Bone marrow (tissue), 2 donors: ENCODE data around the gene CDC27.
"Not testable (repeated sequence)": the region's sequence is repeated elsewhere in the genome, so short reads cannot be mapped to it uniquely, and the experiment has no call there.

Experiments
- DNase-seq, 2 donors: peaks; one replicate each; lab custom pipeline; 2025; lab: John Stamatoyannopoulos, UW

The CDC27 gene

DNA sequence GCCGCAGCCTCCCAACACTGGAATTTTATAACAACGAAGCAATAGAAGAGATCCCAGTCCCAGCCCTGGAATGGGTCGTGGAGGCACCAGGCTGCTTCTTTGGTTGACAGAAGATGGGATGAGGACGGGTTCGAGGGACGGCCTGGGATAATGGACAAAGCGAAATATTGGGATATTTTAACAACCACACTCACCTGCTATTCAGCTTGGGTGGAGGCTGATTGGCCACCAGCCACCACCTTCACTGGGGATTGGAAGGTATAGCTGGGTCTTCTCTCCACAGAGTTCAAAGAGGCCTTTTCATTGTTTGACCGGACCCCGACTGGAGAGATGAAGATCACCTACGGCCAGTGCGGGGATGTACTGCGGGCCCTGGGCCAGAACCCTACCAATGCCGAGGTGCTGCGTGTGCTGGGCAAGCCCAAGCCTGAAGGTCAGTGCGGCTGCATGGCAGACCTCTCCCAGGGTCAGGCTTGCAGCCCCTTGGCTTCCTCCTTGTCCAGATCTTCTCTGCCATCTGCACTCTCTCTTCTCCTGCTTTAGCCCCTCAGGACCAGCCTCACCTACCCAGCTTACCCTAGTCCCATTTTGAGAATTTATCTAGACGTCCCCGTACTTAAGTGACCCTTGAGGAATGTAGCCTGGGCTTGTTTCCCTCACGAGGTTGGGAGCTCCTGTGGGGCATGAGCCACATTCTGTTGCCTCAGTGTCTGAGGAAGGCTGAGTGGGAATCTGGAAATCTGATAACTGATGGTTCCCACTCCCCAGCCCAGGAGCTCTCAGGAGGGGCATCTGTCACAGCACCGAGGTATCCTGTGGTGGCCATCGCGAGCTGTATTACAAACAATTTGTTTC is 30.8 kb upstream of the CDC27 start:
- no peak for DNase-seq

DNA sequence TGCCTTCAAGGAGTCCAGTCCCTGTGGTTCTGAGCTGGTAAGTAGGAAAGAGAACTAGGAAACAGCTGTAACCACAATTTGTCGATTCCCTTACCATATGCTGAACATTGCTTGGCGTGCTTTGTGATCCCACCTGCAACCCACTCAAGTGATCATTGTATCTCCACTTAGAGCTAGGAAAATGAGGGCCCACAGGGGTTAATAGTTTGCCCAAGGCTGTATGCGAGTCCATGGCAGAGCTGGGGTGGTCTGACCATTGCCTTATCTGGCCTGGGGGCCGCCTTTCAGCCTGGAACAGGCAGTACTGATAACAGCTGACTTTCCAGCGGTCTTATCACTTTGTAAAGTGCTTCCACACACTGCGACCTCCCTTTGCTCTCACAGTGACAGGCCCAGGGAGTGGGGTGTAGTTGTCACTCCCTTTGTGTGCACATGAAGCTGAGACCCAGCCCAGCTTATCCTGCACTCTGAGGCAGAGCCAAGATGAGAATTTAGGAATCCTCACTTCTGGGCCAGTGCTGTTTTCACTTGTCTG is 29.9 kb upstream of the CDC27 start:
- DNase-seq = peak in 1 of 2 donors; percentile 14

DNA sequence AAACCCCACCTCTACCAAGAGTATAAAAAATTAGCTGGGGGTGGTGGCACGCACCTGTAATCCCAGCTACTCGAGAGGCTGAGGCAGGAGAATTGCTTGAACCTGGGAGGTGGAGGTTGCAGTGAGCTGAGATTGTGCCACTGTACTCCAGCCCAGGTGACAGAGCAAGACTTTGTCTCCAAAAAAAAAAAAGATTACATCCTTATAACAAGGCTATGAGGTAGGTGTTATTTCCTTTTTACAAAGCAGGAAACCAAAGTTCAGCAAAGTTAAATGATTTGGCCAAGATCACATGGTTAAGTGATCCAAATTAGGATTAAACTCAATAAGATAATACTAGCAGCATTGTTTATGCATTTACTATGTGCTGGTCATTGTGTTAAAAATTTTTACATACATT is 28.2 kb upstream of the CDC27 start:
- not testable (repeated sequence) for DNase-seq

DNA sequence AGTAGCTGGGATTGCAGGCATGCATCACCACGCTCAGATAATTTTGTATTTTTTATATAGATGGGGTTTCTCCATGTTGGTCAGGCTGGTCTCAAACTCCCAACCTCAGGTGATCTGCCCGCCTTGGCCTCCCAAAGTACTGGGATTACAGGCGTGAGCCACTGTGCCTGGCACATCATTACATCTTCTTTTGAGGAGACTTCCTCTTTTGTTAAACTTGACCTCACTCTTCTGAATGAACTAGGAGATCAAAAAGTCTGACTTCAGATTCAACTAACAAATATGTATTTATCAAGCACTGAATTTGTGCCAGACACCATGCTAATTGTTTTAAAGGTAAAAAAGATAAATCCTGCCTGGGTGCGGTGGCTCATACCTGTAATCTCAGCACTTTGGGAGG is 27.7 kb upstream of the CDC27 start:
- DNase-seq = not testable (repeated sequence)

DNA sequence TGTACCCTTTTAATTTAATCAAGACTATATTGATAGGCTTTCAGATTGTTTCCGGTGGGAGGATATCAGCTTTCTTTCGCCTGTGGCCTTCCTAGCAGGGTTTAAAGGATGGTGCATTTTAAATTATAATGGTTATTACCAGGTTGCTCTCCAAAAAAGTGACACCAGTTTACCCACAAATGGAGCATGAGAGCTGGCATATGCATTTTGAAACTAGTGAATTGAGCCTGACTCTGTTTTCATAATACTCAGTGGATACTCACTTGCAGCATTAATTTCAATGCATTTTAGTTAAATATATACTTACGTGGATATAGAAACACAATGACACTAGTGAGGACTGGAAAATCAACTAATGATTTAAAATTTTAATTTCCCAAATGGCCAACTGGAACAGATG is 25.8 kb upstream of the CDC27 start:
- DNase-seq = no peak

DNA sequence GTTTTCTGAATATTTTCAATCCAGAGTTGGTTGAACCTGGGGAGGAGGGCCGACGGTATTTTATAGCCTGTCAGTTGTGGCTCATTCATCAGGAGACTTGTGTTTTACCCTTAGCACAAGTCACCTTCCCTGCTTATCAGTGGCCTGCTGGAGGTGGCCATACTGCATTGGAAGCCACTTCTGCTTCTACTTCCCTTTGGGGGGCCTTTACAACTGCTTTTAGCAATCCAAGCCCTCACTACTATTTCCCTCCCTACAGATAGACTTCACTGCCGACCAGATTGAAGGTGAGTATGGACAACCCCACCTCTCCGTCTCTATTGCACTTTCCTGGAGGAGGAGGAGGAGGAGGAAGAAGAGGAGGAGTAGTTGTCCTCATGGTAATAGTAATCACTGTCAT is 24.4 kb upstream of the CDC27 start:
- no peak for DNase-seq

DNA sequence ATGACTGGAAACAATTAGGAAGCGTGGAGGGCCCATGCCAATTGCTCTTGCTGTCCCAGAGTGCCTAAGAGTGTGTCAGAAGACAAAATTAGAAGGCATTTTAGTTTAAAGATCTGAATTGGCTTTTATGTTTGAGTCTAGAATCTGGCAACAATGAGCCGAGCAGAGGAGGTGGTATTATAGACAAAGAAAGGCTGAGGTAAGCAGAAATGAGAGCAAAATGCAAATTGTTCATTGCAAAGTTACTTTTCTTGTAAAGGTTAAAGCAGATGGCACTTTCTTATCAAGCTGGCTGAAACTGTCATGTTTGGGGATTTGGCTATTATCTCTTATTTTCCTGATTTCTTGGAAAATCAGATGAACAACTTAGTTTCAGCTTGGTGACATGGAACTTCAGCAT is 23.4 kb upstream of the CDC27 start:
- no peak for DNase-seq

DNA sequence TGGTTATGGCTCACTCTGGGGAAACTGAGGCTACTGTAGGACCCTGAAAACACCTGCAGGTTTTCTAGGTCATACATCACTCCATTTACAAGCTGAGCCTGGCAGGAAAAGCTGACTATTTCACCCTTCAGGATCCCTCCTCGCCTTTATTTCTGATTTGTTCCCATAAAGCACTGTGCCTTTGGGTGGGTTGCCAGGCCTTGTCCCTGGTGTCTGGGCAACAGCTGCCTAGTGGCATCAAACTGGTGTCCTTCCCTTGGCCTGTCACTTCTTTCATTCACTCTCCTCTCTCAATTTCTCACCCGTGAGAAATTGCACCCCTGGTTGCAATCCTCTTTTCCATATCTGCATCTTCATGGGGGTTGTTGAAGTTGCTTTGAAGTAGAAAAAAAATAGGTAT is 21.7 kb upstream of the CDC27 start:
- no peak for DNase-seq

DNA sequence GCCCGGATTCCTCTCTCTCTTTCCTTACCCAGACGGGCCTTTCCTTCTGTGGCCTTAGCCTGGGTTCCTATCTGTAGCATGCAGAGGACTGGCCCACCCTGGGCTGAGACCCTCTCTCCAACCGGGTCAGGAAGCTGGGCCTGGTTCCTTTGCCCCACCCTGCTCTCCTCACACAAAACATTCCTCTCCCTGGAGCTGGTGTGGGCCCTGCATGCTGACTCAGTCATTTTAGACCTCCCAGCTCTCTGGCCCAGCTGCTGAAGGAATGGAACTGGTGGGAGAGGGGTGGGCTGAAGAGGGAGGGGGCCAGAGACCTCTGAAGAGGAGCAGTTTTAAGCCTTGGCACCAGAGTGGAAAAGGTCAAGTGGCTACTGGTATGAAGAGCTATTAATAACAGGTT is 21.0 kb upstream of the CDC27 start:
- DNase-seq = no peak

DNA sequence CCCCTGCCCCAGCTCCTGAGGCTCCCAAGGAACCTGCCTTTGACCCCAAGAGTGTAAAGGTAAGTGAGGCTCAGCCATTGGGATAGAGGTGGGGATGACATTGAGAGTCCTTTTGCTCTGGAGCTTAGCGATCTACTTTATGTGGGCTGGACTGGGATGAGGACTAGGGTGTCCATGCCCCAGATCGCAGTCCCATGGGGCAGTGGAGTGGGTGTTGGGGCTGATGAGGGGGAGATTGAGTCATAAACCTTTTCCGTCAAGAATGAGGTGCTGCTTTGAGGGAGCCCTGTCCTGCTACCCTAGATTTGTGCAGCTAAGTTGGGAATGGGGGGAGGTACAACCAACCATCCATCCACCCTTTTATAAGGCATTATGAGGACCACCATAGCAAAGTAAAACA is 20.4 kb upstream of the CDC27 start:
- no peak for DNase-seq

DNA sequence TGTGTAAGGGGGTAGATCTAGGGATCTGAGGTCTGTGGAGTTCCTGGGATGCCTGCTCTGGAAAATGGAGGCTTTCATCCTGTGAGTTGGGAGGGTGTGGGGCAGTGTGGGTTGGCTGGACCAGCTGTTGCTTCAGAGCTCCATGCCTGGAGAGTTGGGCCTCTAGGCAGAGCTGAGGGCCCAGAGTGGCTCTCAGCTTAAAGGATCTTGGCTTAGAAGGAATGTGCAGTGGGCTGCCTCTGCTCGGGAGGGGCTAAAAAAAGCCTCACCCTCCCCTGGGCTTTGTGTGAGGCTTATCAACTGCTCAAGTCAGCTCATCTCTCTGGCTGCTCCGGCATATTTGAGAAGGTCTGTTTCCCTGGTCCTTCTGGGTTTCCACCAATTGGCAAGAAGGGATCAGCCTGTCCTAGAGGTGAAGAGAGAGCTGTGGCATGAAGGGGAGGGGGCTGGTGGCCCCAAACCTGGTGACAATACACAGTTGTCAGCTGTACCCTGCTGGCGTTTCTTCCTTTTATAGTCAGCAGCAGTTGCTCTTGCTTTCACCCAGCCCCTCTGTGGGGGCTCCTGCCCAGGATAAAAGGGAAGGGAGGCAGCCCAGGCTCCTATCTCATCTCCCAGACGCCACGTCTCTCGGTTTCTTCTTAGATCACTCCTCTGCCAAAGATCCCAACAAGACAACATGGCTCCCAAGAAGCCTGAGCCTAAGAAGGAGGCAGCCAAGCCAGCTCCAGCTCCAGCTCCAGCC is 19.8 kb upstream of the CDC27 start, which contains the start of gene MYL4:
Gene MYL4, plus strand, starts transcription at position 605 of the 745 bp plus-strand sequence. Its CDS starts 75 bp downstream, at position 680.
- no peak for DNase-seq

DNA sequence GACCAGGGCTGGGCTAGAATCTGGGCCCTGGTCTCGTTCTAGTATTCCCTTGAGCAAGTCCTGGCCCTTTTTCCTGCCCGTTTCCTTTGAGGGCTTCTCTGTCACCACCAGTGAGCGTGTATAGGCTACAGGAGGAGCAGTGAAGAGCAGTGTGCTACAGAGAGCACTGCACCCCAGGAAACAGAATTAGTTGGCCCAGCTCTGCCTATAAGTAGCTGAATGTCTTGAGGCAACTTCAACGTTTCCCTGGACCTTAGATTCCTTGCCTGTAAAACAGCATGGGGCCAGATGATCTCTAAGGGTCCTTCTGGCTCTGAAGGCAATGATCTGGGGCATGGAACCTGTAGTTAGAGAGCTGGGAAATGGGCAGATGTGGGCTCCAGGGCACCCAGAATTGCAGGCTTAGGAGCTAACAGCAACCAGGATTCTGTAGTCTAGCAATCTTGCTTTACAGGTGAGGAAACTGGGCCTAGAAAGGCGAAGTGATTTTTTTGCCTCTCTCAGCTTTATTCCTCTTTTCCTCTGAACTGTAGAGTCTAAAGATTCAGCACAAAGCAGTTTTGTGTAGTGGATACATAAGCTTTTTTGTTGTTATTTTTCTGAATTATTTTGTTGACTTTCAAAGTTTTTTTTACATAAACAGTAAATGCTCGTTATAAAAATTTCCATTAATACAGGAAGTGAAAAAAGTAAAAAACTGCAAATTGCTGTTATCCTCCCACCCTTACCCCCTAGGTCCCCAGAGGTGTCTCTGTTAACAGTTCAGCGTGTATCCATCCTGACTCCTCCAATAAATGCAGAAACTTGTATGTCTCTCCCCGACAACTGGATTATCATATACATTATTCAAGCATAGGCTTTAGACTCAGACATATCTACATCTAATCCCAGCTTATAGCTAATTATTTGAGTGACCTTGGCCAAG is 18.3 kb upstream of the CDC27 start:
- no peak for DNase-seq

DNA sequence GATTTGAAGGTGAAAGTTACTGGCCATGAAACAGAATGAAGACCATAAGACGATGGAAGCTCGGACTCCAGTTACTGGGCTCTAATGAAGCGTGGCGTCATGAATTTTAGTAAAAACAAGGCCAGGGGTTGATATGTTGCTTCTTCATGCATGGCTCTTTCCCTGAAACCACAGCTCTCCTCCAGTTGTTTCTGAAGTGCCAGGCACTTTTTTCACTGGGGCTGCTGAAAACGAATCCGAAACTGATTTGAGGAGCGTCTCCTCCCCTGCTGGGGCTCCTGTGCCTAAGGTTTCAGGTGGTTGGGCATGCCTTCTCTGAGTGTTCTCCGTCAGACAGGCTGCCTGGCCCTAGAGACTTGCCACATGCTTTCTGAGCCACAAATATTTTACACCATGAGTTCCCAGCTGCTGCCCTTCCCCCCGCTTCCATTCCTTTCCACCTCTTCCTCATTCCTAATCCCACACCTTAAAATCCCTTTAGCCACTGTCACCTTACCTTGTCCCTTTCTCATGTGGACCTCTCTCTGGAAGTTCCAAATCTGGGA is 16.4 kb upstream of the CDC27 start:
- DNase-seq = peak in 1 of 2 donors; percentile 41

DNA sequence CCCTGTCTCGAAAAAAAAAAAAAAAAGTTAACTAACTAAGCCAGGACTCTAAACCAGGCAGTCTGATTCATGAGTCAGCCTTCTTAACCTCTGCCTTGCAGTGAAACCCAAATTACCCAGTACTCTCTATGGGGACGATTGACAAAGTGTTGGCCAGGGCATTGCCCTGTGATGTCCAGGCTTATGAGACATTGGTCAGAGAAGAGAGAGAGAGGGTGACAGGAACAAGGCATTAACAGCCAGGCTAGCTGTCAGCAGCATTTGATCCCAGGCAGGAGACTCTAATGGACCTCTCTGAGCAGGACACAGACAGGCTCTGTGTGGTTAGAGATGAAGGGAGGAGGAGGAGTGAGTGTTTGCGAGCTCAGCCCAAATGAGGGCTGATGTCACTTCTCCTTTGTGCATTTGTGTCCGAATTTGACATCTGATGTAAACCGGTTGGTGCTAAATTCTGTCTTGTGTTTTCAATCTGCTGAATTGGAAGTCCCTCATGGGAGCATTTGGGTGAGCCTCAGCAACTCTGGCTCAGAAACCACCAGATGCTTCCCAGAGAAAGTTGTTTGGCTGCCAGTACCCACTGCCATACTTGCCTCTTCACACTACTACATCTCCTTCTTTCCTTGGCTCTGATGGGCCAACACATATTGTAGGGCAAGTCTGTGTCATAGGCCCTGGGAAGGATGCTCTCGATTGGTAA is 15.8 kb upstream of the CDC27 start:
- peak in 1 of 2 donors; percentile 9 for DNase-seq

DNA sequence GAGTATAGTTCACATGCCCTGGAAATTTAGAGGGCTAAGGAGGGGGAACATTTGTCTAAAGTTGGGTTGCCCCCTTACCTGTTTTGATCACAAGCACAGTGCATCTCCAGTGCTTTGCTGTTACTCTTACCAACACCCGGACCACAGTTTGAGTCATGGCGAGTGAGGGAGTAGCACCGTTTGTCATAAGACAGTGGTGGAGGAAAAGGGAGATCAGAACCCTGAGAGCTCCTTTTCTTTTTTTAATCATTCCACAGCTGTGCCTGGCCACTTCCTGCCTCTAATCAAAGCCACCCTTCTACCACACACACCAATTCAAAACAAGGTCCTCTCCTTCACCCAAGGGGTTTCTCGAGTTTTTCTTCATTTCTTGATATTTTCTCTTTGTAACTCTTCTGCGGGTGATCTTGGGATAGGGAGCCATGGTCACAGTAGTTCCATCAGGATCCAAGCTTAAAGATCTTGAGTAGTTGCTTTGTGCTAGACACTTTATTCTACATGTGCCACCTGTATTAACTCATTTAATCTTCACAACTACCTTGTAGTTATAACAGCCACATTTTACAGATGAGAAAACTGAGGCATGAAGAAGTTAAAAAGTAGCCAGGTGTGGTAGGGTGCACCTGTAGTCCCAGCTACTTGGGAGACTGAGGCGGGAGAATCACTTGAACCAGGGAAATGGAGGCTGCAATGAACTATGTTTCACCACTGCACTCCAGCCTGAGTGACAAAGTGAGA is 15.1 kb upstream of the CDC27 start:
- DNase-seq = peak in 1 of 2 donors; percentile 50

DNA sequence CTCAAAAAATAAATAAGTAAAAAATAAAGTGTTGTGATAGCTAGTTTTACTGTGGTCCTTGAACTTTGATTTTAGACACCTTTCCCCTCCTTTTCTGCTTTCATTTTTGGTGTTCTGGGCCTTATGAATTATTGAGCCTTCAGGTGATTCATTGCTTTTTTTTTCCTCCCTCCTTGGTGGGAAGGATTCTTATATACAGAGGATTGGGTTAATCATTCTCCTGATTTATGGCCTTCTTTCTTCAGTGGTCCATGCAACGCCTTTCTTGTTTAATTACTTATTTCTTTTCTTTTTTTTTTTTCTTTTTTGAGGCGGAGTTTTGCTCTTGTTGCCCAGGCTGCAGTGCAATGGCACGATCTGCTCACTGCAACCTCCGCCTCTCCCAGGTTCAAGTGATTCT is 12.1 kb upstream of the CDC27 start:
- DNase-seq = no peak

DNA sequence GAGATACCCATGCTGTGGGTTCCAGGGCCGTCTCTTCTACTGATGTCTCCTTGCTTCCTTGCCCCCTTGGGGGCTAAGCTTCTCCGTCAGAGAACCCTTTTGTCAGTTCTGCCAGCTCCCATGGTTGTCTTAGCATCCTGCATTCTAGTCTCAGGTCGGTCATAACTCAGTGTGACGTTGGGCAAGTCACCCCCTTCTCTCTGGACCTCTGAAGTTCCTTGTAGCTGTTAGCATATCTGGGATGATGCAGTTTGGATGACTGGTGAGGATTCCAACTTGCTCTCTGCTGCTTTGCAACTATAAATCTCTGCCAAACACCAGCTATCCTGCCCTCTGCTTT is 11.2 kb upstream of the CDC27 start:
- no peak for DNase-seq

DNA sequence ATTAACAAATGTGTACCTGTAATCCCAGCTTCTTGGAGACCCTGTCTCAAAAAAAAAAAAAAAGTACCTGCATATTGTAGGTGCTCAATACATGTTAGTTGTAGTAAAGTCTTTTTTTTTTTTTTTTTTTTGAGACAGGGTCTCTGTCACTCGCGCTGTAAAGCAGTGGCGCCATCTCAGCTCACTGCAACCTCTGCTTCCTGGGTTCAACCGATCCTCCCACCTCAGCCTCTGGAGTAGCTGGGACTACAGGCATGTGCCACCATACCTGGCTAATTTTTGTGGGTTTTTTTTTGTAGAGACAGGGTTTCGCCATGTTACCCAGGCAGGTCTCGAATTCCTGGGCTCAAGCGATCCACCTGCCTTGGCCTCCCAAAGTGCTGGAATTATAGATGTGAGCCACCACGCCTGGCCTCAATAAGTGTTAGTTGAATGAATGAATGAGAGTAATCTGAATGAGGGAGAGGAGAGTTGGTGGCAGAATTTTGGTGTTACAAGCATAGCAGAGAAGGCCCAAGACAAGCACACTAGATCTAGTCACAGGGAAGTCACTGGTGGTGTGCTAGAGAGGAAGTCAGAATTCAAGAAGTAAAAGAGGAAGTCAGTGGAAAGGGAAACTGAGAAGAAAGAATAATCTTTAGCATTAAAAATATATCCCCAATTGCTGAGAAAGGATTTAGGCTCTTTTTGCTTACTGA is 10.7 kb upstream of the CDC27 start:
- DNase-seq = peak in 1 of 2 donors; percentile 83

DNA sequence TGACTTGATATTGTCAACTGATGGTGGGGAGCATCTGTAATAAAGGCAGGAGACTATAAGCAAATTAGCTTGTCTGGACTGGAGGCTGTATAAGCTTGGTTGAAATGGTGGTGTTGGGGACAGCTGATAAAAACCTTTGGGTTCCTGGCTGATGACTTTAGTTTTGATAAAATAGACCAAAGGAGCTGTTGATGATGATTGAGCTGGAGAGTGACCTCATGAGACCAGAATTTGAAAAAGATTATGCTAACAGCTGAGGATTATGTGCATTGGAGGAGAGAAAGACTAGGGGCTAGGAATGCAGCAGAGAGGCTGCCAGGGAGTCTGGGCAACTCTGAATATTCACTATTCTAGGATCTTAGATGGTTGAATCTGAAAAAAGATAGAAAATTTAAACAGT is 8.7 kb upstream of the CDC27 start:
- DNase-seq = no peak
